ENCODE results near the gene VIPAS39.

GRCh38 chr14:77423423-77423822, 34.0 kb downstream of the VIPAS39 start, which contains the start of gene NOXRED1:
- TF ChIP-seq, protein P1, sequence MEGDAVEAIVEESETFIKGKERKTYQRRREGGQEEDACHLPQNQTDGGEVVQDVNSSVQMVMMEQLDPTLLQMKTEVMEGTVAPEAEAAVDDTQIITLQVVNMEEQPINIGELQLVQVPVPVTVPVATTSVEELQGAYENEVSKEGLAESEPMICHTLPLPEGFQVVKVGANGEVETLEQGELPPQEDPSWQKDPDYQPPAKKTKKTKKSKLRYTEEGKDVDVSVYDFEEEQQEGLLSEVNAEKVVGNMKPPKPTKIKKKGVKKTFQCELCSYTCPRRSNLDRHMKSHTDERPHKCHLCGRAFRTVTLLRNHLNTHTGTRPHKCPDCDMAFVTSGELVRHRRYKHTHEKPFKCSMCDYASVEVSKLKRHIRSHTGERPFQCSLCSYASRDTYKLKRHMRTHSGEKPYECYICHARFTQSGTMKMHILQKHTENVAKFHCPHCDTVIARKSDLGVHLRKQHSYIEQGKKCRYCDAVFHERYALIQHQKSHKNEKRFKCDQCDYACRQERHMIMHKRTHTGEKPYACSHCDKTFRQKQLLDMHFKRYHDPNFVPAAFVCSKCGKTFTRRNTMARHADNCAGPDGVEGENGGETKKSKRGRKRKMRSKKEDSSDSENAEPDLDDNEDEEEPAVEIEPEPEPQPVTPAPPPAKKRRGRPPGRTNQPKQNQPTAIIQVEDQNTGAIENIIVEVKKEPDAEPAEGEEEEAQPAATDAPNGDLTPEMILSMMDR (IDR thresholded peaks at IDR 0.05): no peak
- TF ChIP-seq POLR2A (IDR thresholded peaks at IDR 0.05): no peak
- no peak for TF ChIP-seq POLR2AphosphoS5 (IDR thresholded peaks at IDR 0.05; ENCODE audit: insufficient read depth in 1 of 2, low read depth in 1 of 2)
